GM21717 (cell line): Measurements from ENCODE around the gene TSEN54.

ENCODE experiments used
- ATAC-seq: cut with Tn5 transposase; IDR thresholded peaks from one replicate; pipeline ENCODE4 v1.9.1; 2021; ENCODE audit warnings: mild to moderate bottlenecking, moderate library complexity; ENCODE audit not compliant: unreplicated experiment

The TSEN54 gene

DNA sequence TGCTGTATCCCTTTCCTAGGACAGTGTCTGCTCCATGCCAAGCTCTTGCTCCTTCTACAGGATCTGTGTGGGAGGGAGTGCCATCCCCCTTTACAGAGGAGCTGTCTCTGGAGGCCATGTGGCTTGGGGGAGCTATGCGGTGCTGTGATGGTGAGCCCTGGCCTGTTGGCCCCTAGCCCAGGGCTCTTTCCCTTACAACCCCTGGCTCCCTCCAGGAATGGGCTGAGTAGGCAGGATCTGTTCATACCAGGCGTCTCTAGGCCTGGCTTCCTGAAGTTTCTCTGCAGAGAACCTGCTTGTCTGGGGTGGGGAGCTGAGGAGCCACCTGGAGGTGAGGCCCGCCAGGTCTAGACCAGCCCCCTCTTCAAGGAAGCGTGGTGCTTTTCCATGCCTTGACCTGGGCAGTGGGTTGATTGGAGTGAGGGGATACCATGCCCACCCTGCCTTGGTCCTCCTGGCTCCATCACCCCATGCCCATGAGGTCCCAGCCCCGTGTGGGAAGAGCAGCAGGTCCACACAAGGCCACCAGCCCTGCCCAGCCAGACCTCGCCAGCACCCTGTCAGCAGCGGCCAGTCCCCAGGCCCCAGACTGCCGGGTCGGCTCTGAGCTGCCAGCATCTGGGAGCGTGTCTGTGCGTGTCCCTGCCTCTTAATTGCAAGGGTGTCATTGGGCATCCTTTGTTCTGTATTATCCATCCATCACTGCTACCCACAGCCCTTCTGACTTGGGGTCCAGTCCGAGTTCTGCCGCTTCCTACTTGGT, 23.8 kb downstream of the TSEN54 start:
- ATAC-seq: no peak

DNA sequence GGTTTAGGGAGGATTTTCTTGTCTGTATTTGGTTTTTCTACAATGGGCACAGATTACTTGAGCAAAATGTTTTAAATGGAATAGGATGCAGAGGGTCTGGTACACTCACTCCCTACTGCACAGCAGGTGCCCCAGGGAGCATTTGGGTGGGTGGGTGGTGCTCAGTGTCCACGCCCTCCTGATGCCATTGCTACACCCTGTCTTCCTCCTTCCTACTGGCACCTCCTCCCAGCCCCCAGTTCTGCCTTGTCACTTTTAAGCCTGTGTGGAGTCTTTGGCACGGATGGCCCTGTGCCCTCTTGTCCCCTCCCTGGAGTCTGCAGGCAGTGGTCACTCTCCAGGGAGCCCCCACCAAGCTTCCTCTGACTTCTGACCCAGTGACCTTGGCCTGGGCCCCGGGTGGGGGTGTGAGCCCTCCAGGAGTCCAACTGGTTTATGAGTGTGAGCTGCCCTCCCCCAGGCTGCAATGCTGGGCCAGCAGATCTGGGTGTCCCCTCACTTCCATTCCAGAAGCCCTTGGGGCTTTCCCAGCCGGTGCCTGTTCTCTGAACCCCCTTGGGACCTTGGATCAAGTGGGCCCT, 24.7 kb downstream of the TSEN54 start:
- ATAC-seq: no peak

DNA sequence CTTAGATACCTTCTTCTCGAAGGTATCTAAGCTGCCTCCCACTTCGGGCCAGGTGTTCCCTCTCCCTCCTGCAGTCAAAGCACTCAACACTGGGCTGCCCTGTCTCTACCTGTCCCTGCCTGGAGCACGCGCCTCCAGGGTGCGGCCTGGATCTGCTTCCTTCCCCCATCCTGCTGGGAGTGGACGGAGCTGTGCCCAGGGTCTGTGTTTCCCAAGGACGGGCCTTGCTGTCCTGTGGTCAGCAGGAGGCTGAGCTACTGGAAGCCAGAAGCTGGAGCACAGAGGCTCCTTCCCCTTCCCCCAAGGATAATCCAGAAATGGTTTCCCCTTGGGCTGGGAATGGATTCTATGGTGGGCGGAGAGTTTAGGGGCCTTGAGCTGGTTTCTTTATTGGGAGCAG, 25.9 kb downstream of the TSEN54 start:
- ATAC-seq: no peak

DNA sequence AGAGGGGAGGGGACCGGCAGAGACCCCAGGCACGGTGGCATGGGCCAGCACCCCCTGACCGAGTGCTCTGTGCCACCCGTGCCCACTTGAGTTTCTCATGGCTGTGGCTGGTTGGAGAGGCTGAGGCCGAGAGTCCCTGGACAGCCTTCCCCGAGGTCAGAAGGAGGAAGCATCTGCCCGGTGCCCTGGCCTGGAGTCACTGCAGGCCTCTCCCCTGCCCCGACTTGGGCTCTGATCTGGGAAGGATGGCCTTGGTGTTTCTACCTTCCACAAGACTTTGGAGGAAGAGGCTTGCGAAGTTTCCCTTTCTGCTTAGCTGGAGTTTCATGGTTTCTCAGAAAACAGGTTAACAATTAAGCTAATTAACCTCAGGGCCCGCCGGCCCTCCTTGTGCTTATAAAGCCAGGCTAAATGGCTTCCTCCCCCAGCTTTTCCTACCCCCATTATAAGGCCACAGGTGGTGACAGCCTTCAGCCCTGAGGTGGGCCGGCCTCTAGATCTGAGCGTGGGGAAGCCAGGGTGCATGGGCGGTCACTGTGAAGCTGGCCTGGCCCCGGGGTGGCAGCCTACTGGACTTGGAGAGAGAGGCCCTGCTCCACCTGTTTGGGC, 26.5 kb downstream of the TSEN54 start:
- ATAC-seq: no peak

DNA sequence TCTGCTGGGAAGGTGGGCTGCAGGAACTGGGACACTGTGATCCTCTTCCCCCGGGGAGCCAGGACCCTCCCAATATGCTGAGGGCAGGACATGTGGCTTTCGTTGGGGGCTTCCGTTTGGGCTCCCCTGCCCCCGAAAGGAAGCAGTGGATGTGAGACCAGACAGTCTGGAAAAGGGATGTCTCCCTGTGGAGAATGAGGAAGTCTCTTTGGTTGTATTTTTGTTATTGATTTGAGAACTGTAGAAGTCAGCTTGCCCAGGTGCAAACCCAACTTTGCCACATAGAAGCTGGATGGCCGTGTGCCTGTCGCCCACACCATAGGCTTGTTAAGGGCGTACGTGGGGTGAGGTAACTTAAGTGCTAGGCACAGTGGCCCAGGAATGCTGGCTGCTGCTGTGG, 27.9 kb downstream of the TSEN54 start:
- no peak for ATAC-seq

DNA sequence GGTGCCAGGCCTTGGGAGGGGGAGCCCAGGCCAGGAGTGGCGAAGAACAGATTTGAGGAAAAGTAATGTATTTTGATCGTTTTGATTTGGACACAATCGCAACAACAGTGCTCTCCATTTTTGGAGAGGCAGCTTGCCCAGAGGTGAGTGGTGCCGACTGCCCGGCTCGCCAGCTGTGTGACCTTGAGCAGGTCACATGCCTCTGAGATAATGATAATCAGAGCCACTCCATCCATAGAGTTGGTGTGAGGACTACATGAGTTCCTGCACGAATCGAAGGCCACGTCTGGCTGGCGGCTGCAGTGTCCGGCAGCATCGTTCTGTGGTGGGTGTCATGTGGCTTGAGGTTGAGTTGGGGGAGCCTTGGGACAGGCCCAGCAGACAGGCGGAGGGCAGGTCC, 29.9 kb downstream of the TSEN54 start:
- no peak for ATAC-seq

DNA sequence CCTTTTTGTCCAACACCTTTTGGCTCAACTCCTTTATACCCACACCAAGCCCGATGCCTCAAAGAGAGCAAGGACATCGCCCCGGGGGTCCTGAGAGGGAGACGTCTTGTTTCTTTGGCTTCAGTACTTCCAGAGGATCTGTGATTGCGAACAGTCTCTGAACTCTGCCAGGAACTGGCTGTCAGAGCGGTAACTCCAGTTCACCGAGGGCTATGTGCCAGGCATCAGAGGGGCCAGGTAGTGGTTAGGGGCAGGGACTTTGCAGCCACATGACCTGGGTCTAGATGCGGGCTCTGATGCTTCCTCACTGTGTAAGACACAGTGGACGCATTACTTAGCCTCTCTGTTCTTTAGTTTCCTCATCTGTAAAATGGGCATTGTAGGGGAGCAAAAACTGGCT, 30.8 kb downstream of the TSEN54 start:
- no peak for ATAC-seq

DNA sequence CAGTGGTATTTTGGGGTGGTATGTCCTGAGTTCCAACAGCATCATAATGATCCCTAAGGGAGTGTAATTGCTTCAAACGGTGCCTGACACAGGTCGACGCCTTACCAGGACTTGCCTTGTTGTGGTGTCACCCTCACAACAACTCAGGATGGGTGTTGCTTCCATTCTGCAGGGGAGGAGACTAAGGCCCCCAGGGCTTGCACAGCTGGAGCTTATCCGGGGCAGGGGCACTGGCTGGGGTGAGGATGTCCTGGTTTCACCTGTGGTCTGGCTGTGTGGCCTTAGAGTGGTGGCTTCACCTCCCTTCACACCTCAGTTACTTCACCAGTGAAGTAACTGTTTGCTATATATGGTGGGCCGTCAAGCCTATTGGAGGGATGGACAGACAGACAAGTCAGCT, 32.5 kb downstream of the TSEN54 start:
- no peak for ATAC-seq

DNA sequence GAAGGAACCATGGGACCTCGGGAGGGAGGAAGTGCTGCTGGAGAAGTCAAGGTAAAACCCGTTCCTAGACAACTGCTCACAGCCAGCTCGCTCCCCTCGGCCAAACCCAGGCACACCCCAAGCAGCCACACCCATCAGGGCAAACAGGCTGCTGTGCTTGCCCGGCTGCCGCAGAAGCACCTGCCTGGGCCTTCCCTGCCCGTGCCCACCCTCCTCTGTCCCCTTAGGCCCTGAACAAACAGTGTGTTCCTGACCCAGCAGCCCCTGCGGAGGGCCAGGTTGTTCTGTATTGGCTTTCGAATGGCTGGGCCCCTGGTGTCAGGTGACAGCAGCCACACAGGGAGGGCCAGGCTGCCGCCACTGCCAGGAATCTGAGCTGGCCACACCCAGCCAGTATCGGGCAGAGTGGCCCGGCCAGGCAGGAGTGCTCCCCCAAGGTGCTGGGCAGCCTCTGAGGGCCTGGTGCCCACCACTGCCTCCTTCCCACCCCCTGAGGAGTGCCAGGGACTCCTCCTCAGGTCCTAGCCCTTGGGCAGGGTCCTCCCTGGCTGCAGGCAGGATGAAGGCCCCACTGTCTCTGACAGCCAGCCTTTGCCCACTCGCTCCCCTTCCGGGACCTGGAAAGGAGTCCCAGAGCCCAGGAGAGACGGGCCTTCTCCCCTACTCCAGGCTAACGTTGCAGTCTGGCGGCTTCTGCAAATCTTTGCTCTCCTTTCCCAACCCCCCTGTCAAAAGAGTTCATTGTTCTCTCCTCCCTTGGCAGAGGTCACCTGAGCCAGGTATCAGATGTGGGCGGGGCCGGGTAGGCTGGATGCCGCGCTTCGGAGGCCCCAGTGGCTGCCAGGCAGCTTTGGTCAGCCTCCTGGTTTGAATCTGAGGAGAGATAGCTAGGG, 33.2 kb downstream of the TSEN54 start:
- ATAC-seq: no peak

DNA sequence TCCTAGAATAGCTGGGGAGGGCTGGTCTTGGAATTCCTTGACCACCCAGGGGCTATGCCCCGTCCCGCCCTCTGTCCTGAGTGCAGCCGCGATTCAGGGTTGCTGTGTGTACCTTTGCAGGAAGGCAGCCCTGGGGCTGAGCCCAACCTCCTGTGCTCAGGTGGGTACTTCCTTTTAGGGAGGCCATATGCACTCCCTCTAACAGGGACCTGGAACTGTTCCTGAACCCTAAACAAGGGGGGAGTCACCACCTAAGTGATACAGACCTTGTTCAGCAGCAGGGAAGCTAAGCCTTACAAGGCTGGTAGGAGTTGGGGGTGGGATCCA, 33.8 kb downstream of the TSEN54 start:
- no peak for ATAC-seq

DNA sequence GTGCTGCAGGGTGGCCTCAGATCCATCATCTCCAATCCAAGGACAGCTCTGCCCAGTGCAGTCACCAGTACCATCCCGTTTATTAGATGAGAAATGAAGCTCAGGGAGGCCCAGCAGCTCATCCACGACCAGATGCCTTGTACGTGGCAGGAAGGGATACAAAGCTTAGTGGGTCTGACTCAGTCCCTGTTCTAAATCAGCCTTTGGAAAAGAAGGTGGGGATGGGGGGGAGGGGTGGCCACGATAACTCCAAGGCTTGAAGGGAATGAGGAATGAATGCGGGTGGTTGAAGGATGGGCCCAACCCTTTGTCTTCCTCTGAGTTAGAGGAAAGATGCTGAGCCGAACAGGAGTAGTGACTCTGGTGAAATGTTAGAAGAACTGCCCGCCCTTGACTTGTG, 34.9 kb downstream of the TSEN54 start:
- no peak for ATAC-seq

DNA sequence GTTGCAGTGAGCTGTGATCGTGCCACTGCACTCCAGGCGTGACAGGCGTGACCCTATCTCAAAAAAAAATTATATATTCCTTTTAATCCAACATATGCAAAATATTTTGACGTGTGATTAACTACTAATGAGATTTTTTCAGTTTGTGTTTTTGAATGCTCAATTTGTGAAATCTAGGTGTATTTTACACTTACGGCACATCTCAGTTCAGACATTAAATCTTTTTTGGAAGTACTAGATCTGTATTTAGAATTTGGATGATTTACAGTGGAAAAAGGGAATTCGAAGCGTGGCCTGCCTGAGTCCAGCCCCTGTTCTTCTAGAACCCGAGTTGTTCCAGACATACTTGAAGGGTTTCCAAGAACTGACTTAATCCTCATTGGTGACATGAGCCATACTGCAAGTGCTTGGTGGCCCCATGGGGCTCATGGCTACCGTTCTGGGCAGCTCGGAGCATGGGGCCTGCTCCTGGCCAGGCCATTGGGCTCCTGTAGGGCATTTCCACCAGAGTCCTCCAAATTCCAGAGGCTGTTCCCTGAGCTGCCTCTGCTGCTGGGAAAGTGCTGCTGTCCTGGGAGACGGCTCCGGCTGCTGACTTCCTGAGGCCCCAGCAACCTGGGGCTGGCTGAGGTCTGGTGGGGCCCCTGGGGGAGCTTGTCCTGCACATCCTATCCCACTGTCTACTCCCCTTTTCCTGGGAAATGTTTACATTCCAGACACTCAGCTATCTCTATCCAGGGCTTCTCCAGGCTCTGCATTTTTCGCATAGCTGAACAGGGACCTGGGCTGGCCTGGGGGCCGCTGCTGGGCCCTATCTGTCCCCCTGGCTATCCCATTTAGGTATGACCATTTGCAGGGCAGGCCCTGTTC, 36.3 kb downstream of the TSEN54 start:
- no peak for ATAC-seq

DNA sequence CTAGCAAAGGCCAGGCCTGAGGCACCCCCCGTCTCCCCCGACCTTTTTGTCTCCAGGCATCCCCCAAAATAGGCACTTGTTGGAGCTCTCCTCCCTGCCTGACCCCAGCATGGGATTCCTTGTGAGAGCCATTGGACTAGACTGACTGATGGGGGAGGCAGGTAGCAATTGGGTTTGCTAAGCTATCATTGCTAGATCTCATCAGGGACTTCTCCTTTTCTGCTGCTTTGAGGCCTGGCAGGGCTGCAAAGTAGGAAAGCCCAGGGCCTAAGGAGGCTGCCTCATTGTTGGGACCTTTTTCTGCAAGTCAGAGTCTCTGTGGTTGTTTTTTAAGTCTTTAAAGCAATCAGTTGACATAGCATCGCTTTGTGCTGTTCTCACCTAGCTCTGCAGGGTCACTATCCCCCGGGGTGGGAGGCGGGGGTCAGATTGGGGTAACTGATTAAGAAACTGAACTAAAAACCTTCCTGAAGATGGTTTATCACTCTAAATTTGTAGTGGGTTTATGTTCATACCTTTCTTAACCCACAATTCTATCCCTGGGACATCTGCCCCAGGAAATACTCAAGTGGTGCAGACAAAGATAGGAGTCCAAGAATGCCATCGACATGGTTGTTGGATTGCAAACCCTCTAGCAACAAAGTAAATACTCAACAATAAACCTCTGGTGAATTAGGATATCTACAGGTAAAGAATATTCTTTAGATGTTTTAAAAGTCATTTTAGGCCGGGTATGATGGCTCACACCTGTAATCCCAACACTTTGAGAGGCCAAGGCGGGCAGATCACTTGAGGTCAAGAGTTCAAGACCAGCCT, 37.2 kb downstream of the TSEN54 start:
- ATAC-seq: no peak

DNA sequence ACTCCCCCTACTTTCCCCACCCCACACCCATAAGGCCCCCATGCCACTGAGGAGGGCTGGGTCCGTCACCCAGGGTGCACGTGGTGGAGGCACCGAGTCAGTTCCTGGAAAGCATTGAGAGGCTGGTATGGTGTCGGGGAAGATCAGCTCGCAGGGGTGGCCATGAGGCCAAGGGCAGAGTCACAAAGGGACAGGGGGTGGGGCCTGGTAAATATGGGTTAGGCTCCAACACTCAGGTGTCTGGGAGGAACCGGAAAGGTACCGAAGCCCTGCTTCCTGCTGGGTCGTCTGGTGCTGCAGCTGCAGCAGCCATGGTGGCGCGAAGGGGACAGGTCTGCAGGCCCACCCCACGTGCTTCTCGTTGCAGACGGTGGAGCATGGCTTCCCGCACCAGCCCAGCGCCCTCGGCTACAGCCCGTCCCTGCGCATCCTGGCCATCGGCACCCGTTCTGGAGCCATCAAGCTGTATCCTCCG, 39.4 kb downstream of the TSEN54 start:
- no peak for ATAC-seq

DNA sequence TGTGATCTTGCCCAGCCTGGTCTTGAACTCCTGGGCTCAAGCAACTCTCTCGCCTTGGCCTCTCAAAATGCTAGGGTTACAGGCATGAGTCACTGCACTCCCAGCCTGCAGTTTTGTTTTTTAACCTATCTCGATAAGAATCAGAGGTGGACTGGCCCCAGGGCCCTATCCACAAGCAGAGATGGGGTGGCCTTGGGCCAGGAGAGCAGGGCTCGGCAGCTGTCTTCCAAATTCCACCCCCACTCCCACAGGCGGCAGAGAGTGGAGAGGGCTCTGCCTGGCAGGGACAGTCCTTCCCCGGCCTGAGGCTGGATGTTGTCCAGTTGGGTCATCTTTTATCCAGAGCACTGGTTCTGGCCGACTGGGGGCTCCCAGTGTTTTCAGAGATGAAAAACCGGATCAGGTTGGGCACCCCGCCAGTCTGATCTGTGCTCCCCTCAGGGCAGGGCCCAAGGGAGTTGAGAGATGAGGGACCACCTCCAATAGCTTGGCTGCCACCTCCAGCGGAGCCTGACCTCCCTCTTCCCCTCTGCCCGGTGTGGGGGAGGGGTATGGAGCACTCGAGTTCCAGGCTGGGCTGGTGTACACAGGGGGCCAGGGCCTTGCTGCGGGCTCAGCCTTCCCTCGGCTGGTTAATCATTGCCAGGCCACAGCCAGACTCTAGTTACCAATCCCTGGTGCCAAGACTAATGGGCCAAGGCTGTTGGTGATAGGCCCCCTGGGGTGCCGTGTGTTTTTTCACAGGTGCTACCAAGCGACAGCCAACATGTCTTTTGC, 40.9 kb downstream of the TSEN54 start:
- no peak for ATAC-seq

DNA sequence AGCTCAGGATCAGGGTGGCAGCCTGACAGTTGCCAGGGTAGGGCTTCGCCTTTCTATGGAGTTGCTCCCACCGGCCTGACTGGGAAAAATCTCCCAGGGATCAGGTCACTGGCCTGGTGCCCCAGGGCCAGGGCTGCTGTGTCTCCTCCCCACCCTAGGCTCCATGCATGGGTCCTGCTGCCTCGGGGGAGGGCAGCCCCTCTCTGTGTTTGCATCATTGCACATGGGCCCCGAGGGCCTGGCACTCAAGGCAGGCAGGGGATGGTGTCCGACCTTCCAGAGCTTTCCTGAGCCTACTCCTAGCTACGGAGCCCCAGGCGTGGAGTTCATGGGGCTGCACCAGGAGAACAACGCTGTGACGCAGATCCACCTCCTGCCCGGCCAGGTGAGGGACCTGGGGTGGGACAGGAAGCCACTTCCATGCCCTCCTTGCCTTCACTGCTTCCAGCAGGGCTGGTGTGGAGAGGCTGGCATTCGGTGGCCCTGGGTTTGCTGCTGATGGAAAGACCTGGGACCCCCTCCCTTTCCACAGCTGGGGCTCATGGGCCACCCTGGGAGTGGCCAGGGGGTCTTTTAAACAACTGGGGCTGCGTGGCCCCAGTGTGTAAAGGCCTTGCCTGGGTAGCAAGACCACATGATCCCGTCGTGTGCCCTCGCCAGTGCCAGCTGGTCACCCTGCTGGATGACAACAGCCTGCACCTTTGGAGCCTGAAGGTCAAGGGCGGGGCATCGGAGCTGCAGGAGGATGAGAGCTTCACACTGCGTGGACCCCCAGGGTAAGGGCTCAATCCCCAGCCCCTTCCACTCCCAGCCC, 41.7 kb downstream of the TSEN54 start:
- no peak for ATAC-seq

DNA sequence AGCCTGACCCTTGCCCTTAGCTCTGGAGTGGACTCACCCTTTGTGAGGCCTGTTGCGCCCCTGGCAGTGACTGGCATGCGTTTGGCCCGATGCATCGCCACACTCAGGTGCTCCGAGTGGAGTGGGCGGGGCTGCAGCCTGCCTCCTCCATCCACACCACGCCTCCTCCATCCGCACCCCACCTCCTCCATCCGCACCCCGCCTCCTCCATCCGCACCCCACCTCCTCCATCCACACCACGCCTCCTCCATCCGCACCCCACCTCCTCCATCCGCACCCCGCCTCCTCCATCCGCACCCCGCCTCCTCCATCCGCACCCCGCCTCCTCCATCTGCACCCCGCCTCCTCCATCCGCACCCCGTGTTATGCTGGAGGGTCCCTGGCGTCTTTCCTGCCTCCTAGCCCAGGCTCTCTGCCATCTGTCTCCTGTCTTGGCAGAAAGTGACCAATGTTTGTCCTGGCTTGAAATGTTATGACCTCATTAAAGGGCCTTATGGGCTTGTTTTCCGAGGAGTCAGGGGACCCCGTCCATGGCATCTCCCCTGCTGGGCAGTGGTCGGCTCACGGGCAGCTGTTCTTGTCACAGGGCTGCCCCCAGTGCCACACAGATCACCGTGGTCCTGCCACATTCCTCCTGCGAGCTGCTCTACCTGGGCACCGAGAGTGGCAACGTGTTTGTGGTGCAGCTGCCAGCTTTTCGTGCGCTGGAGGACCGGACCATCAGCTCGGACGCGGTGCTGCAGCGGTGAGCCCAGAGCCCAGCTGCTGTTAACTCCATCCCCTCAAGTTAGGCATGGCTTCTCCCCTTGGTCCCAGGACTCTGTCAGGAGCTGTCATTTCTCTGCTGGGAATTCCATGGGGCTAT, 42.6 kb downstream of the TSEN54 start:
- ATAC-seq: no peak
